Endothelial cell of umbilical vein (primary cell): ENCODE data around the gene LDLRAD4. TPM values are rescaled to one million over a fixed set of nuclear protein-coding genes. Genes with fewer than 3 reads are reported as not detected.
A peak's percentile ranks its signal among the peaks of the same experiment; 100 is the strongest.

Experiments
- BruUV-seq: library from RNA; stranded (reverse); fragments of 400-500 nt; replicated peaks from 2 replicates; lab custom pipeline; 2021; lab: Mats Ljungman, UMichigan
- CTCF ChIA-PET: fragments of 300-600, 350-600 bp; sonication (Branson Sonifier 250); formaldehyde crosslinking; loops from one replicate; lab custom pipeline; 2021; ENCODE audit warnings: antibody characterized with exemption, inconsistent platforms; lab: Charles Lee
- POLR2A ChIA-PET: fragments of 300-600, 350-600 bp; sonication (Branson Sonifier 250); formaldehyde crosslinking; loops from one replicate; lab custom pipeline; 2021; ENCODE audit warnings: antibody characterized with exemption, inconsistent platforms; lab: Charles Lee
- DNase-seq: peaks from one replicate; pipeline ENCODE4 v3.0.0-alpha.2; 2011; ENCODE audit warnings: low read depth, low spot score
- FAIRE-seq: peaks from 2 replicates; lab custom pipeline; 2011; peaks lifted over from hg19 to GRCh38; lab: Jason Lieb, UNC
- H2AFZ ChIP-seq: 2 replicates; pipeline ENCODE4 v1.6.0; 2012; ENCODE audit warnings: low read depth, low read length, control low read depth, inconsistent platforms
- H3K27ac ChIP-seq: 2 replicates; pipeline ENCODE4 v1.5.1; 2011; ENCODE audit warnings: low read depth, mild to moderate bottlenecking, control low read depth, low read length, moderate library complexity; ENCODE audit not compliant: insufficient read depth
- H3K27me3 ChIP-seq, 2 experiments: 2 replicates each; pipeline versions ENCODE4 v1.6.0 to v1.6.1; 2011; ENCODE audit warnings: low read length in 2 of 2, mixed read lengths in 1 of 2; ENCODE audit not compliant: control insufficient read depth in 2 of 2, insufficient read depth in 2 of 2
- H3K36me3 ChIP-seq, 2 experiments: 2 replicates in 1 of 2; 3 replicates in 1 of 2; pipeline ENCODE4 v1.5.1; 2011; ENCODE audit warnings: low read length in 2 of 2, mild to moderate bottlenecking in 1 of 2, moderate library complexity in 1 of 2; ENCODE audit not compliant: control insufficient read depth in 2 of 2, insufficient read depth in 2 of 2; ENCODE audit errors: extremely low read depth in 1 of 2
- H3K4me1 ChIP-seq: 3 replicates; pipeline ENCODE4 v1.5.1; 2011; ENCODE audit warnings: mild to moderate bottlenecking, low read length; ENCODE audit not compliant: control insufficient read depth, insufficient read depth; ENCODE audit errors: extremely low read depth
- H3K4me2 ChIP-seq: 2 replicates; pipeline ENCODE4 v1.6.1; 2011; ENCODE audit warnings: low read length, control low read depth, mixed read lengths; ENCODE audit not compliant: insufficient read depth
- H3K4me3 ChIP-seq, 3 experiments: fragments of 200-600 bp in 1 of 3; sonication (generic), shearing (Covaris generic) in 1 of 3; replicated peaks in 1 of 3; 2 replicates each; pipeline ENCODE4 v1.5.1; 2011 to 2016; ENCODE audit warnings: control low read depth in 3 of 3, low read length in 3 of 3, mild to moderate bottlenecking in 2 of 3, inconsistent platforms in 1 of 3, low read depth in 1 of 3, moderate library complexity in 1 of 3; ENCODE audit not compliant: insufficient read depth in 1 of 3
- H3K79me2 ChIP-seq: 2 replicates; pipeline ENCODE4 v1.6.0; 2012; ENCODE audit warnings: low read length, inconsistent platforms; ENCODE audit not compliant: control insufficient read depth, insufficient read depth
- H3K9ac ChIP-seq: replicated peaks from 2 replicates; pipeline ENCODE3; 2011; ENCODE audit warnings: low read length, control low read depth; ENCODE audit not compliant: insufficient read depth; ENCODE audit errors: extremely low read depth
- H3K9me1 ChIP-seq: replicated peaks from 3 replicates; pipeline ENCODE4 v1.6.0; 2011; ENCODE audit warnings: mild to moderate bottlenecking, low read length; ENCODE audit not compliant: control insufficient read depth, insufficient read depth; ENCODE audit errors: extremely low read depth
- H3K9me3 ChIP-seq: replicated peaks from 2 replicates; pipeline ENCODE4 v1.5.1; 2012; ENCODE audit warnings: low read length, inconsistent platforms; ENCODE audit not compliant: control insufficient read depth, insufficient read depth
- H4K20me1 ChIP-seq: replicated peaks from 2 replicates; pipeline ENCODE3; 2011; ENCODE audit warnings: mild to moderate bottlenecking, low read length; ENCODE audit not compliant: control insufficient read depth, insufficient read depth; ENCODE audit errors: extremely low read depth
- CTCF ChIP-seq, 2 donors: IDR thresholded peaks; 1 replicate in 1 of 2; 2 replicates in 1 of 2; pipeline ENCODE4 v1.5.1; 2011; ENCODE audit warnings: low read length in 2 of 2, mild to moderate bottlenecking in 2 of 2, moderate library complexity in 2 of 2, control low read depth in 1 of 2, inconsistent platforms in 1 of 2, low read depth in 1 of 2; ENCODE audit not compliant: insufficient read depth in 1 of 2; ENCODE audit errors: extremely low read depth in 1 of 2
- EZH2 ChIP-seq: IDR thresholded peaks from 2 replicates; pipeline ENCODE4 v1.6.1; 2012; ENCODE audit warnings: borderline replicate concordance, low read depth, mild to moderate bottlenecking, moderate library complexity, low read length, inconsistent platforms; ENCODE audit not compliant: severe bottlenecking
- FOS ChIP-seq: IDR thresholded peaks from 2 replicates; pipeline ENCODE4 v1.6.1; 2011; ENCODE audit warnings: mild to moderate bottlenecking, low read length, moderate library complexity, borderline replicate concordance; ENCODE audit not compliant: insufficient read depth
- GATA2 ChIP-seq: IDR thresholded peaks from 2 replicates; pipeline ENCODE4 v1.7.0; 2011; ENCODE audit warnings: low read depth, mild to moderate bottlenecking, moderate library complexity, mixed read lengths, low read length; ENCODE audit not compliant: insufficient read length, insufficient read depth
- JUN ChIP-seq: IDR thresholded peaks from 2 replicates; pipeline ENCODE4 v1.6.1; 2011; ENCODE audit warnings: borderline replicate concordance, low read depth; ENCODE audit not compliant: insufficient read length, insufficient read depth
- MAX ChIP-seq: IDR thresholded peaks from 2 replicates; pipeline ENCODE4 v1.6.1; 2011; ENCODE audit not compliant: insufficient read depth, insufficient read length
- MYC ChIP-seq: IDR thresholded peaks from one replicate; pipeline ENCODE4 v1.6.1; 2011; ENCODE audit warnings: mild to moderate bottlenecking, low read depth, low read length
- POLR2A ChIP-seq: IDR thresholded peaks from 2 replicates; pipeline ENCODE4 v1.6.1; 2012; ENCODE audit warnings: low read depth, mild to moderate bottlenecking, control low read depth, low read length
- POLR2AphosphoS5 ChIP-seq: IDR thresholded peaks from 2 replicates; pipeline ENCODE4 v1.6.1; 2012; ENCODE audit warnings: low read depth, mild to moderate bottlenecking, control low read depth, low read length, moderate library complexity; ENCODE audit not compliant: insufficient read depth
- dilution Hi-C: fragments of 300-500 bp; cut with MboI; formaldehyde crosslinking; loops from one replicate; pipeline ENCODE4 v1.15.0; 2019; ENCODE audit warnings: low sequenced_read_pairs; ENCODE audit not compliant: extremely low pct_ligation_motif_present
- intact Hi-C: fragments of 100-400 bp; cut with micrococcal nuclease; formaldehyde crosslinking; loops from one replicate; pipeline ENCODE4 v1.10.0; 2022
- polyA plus RNA-seq, 4 experiments: library from polyadenylated mRNA; depleted of rRNA in 3 of 4; stranded (reverse) in 3 of 4; unstranded in 1 of 4; fragments of >200 nt; gene quantifications; 2 replicates each; pipeline versions ENCODE4 v1.2.1 to v1.2.3, GENCODE V29; 2011 to 2012; ENCODE audit warnings: missing spikeins in 1 of 4
- total RNA-seq: library from RNA; stranded (reverse); gene quantifications from 2 replicates; pipeline ENCODE4 v1.2.3, GENCODE V29; 2021

Gene LDLRAD4
- total and polyA plus RNA-seq, 2 donors (not counting 3 experiments of a cell fraction or from before 2014, with no cell fraction given): 5.2 to 6.5 TPM

GRCh38 chr18:13353084-13353823, 134.7 kb downstream of the LDLRAD4 start:
- Histone ChIP-seq H3K4me1 (no peaks in the 10 kb centered on the region), H3K79me2 (no peaks in the 10 kb centered on the region), H3K4me2 (no peak overlapping the region), H3K9me1 (no peaks in the 10 kb centered on the region), H3K9ac (no peak overlapping the region), H3K27ac (no peak overlapping the region), H3K9me3 (no peaks in the 10 kb centered on the region), H3K36me3 (no peaks in the 10 kb centered on the region), H2AFZ (no peak overlapping the region), H3K4me3 (no peak overlapping the region), H4K20me1 (no peaks in the 10 kb centered on the region), H3K27me3 (no peaks in the 10 kb centered on the region)
- intact Hi-C loops (no loop called here), dilution Hi-C loops (no loop called here)
- FAIRE-seq: no peak
- no peak for TF ChIP-seq POLR2A
- no peak for TF ChIP-seq FOS
- no peak for TF ChIP-seq EZH2
- no peak for TF ChIP-seq JUN
- TF ChIP-seq MAX: no peak
- TF ChIP-seq GATA2: no peak
- TF ChIP-seq POLR2AphosphoS5: no peak
- TF ChIP-seq CTCF (IDR thresholded peaks at IDR 0.05; ENCODE audit: extremely low read depth in 1 of 2, insufficient read depth in 1 of 2, low read depth in 1 of 2, low read length in 2 of 2): no peak
- TF ChIP-seq MYC: no peak
- POLR2A ChIA-PET: no interaction called here
- CTCF ChIA-PET: interaction anchor here (1.0 kb wide), 1 partner anchor 177 kb away, joined by 3 read pairs; no protein-coding TSS in a partner anchor
- peak; percentile 13 for DNase-seq
- BruUV-seq: no TSS peak
